ENCODE results near the gene TMEM132C.

TMEM132C gene

DNA sequence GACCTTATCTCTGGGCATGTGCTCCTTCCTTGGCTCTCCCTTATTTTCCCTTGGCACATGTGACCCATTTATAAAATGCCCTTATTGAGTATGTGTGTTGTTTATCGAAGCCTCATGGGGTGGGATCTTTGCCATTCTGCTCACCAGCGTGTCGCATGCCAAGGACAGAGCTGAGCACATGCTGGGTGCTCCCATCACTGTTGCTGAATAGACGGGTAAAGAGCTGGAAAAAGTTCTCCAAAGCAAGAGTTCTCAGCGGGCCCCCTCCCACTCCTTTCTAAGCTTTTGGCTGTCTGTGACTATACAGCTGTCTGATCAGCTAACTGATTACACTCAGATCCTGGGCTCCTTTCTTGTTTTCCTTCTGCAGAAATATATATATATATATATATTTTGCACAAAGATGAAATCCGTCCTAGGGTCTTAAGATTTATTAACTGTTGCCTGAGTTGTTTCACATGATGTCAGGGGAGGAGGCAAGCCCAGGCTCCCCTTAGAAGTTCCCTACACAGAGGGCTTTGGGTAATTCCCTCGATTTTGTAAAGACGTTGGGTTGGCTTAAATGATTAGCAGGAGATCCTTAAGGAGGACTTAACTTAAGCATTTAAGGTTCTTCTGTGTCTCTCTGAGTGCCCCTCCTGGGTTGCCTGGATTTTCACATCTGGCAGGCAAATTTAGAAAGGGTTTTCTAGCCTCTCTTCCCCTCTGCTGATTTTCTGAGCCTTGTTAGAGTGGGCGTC is 71.6 kb downstream of the TMEM132C start:
- no peak for DNase-seq (ENCODE audit: low read depth in 2 of 2)

DNA sequence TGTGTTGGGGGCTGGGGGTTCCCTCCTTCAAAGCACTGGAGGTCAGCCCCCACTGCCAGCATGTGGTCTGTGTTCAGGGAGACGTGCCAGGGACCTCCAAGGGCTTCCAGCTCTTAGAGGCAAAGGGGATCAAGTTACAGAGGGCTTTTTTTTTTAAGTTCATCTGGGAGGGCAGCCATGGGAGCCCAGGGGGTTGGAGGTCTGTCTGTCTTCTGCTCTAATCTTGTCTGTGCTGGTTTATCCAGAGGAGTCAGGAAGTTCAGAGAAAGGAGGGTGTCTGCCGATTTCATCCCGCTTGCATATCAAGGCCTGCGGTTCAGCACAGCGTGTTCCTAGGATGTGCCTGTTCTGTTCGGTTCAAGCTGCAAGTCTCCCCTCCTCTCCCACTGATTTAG is 72.2 kb downstream of the TMEM132C start:
- DNase-seq (ENCODE audit: low read depth in 2 of 2), result no peak

DNA sequence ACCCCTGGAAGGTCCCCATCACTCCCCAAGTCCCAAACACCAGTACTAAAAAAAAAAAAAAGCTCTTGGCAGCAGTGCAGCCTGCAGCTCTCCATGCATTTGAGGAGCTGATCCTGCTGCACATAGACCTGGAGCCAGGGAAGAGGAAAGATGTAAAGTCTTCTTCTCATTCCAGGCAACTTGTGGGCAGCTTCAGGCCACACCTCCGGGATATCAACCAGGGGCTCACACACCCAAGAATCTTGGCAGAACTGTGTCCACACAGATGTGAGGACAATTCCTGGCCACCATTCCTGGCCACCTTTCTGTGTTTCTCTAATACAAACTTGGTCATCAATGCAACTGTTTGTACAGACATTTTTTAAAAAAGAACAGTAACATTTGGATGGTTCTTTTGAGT is 72.7 kb downstream of the TMEM132C start:
- DNase-seq (ENCODE audit: low read depth in 2 of 2), result no peak

DNA sequence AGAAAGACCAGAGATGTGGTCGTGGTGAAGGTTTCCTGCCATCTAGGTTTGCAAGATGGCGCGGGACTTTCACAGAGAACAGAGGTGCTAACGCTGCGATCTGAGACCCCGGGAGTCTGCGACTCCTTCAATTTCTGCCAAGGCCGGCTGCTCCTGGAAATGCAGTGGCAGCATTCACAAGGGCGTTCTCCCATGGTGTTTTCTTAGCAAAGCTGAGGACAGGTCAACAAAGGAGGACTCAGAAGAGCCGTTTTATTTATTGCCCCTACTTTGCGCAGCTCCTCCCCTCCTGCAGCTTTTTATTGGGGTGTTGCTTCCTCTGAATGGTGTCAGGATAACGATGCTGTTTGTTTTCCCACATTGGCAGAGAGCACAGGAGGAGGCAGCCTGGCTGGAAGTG is 86.3 kb downstream of the TMEM132C start:
- DNase-seq (ENCODE audit: low read depth in 2 of 2), result no peak

DNA sequence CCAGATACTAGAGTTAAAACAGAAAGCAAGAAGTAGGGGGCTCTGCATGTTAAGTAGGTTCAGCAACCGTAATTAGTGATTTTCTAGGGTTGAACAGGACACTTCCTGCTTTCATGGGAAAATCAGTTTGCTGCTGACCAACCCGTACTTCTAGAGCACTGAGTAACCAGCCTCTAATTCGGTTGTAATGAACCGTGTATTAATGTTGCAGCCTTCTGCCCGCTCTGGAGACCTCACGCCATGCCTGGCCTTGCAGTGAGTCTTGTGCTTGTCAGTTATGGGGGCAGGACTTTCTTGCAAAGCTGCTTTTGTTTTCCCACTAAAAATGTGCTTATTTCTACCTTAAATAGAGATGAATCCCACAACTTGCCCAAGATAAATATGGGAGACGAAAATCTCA is 89.6 kb downstream of the TMEM132C start:
- DNase-seq (ENCODE audit: low read depth in 2 of 2), result no peak

DNA sequence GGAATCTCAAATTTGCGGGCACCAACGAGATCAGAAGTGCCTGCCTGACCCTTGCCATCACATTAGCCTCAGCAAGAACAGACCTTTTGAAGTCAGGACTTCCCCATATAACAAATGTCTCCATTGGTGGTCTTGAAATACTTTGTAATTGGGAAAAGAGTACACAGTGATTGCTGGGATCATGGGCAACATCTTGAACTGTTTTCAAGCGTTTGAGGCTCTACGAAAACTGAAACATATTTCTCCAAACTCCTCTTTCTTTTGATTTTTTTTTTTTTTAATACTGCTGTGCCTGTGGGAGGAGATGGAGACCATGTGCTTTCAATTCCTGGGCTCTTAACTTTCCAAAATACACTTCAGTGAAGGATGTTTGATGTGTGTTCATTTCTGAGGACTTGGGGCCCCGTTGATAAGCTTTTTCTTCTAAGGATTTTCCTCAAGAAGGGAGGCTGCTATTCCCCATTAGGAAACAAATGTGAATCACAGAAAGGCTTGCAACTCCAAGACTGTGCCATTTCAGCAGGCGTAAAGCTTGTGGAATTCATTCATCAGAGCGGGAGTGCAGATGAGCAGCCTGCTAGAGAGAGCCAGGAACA is 94.5 kb downstream of the TMEM132C start:
- DNase-seq (ENCODE audit: low read depth in 2 of 2), result no peak

DNA sequence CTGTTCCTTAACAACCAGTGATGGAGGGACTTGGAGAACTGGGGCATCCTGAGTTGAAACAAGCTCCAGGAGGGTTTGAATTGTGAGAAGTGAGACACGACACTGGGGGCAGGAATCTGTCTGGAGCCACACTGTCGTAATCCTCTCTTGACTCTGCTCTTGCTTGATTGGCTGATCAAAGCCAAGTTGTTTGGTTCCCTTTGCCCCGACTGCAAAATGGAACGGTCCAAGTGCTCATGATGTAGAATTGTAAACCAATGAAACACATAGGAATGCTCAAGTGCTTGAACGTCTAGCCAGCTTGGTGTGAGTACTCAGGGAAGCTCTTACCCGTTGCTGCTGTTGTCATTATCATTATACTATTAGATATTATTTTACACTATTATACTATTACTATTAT is 98.1 kb downstream of the TMEM132C start:
- no peak for DNase-seq (ENCODE audit: low read depth in 2 of 2)

DNA sequence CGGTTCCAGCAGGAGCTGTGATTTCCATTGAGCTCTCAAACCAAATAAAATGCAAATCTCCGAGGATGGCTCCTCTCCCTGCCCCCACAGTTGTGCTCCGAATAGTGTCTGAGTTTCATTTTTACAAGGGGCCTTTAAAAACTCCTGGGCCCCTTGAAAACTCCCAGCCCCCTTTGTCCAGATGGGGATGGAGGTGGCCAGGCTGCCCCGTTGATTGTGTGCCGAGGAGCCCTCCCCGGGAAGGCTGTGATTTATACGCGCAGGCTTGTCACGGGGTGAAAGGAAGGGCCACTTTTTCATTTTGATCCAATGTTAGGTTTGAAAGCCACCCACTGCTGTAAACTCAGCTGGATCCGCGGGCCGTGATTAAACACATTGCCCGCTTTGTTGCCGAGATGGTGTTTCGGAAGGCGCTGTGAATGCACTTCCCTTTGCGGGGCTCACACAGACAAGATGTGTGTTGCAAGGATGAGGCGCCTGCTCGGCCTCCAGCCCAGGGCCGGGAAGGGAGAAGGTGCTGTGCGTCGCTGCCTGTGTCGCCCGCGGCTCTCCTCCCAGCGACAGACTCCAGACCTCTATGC is 98.8 kb downstream of the TMEM132C start:
- DNase-seq (ENCODE audit: low read depth in 2 of 2), result no peak

DNA sequence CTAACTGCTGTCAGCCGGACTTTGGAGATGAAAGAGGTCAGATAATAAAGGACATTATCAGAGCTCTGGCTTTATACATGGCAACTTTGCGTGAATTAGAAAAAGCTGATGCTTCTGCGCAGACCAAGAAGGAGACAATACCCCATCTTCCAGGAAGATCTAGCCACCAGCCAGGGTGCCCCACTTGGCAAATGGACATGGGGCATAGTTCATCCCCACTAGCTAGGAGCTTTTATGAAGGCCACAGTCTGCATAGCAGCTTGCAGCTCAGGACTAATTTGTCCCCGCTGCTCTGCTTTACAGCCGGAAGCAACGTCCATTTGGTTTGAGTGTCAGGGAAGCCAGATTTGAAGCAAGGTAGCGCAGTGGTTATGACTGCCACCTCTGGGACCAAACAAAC is 101.0 kb downstream of the TMEM132C start:
- no peak for DNase-seq (ENCODE audit: low read depth in 2 of 2)

DNA sequence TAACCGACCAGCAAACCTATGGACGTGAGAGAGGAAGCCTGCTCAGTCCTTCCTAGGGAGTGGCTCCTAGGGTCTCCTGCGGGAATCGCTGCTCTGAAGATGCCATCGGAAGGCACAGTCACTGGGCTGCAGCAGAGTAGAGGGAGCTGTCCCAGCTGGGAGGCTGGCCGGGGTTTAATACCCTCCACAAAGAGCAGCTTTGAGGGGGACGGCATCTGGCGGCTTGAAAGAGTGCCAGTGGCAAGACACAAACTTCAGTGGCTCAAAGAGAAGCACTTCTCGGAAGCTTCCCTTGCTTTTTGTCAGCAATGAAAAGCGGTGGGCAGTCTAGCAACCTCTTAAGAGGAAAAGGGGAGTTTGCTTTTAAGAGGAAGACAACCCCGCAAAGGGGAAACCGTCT is 114.6 kb downstream of the TMEM132C start:
- no peak for DNase-seq (ENCODE audit: low read depth in 2 of 2)

DNA sequence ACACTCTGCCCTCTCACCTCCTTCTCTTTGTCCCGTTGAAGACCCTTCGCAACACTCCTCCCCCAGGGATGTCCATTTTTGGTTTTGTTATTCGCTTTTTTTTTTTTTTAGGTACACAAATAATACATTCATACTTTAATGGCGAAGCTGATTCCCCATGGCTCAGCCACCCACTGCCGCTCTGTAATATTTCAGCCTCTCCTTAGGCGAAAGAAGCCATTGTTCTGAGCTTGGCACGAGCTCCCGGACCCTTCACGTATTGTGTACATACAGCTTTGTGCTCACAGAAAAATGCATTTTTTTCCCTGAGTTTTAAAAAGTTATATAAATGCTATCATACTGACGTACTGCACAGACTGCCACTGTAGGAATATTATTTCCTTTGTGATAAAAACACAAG is 115.0 kb downstream of the TMEM132C start:
- no peak for DNase-seq (ENCODE audit: low read depth in 2 of 2)

DNA sequence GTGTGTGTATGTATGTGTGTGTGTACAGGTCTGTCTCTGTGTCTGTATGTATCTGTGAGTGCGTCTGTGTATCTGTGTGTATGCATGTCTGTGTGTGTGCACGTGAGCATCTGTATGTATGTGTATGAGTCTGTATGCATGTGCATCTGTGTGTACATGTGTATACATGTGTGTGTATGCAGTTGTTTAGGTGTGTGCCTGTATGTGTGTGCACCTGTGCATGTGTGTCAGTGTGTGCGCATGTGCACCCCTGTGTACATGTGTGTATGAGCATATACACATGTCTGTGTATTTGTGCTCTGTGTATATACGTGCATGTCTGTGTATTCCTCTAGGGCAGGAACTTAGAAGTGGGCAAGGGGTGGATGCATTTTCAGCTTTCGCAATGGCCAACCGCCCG is 116.0 kb downstream of the TMEM132C start:
- DNase-seq (ENCODE audit: low read depth in 2 of 2), result no peak

DNA sequence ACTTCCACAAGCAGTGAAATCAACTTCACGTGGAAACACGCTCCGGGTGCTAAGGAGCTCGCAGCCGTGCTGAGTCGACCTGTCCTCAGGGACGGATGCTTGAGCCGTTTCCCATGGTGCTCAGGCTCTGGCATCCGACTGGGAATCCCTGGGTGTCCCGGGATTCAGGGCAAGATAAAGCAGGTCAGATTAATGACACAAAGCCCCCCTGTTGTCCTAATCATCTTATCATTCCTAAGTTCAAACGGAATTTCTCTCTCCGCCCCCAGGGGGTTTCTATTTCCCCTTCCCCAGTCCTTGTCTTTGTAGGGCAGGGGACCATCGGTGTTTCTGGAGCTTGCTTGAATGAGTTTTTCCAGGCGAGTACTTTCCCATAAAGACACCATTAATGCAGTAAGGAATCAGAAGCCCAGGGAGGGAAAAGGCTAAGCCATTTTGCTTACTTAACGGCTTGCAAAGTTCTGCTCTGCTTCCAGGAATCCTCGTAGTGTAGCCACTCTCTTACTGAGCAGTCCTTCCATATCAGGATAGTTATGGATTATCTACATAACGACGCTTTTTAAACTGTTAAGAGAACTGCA is 116.5 kb downstream of the TMEM132C start:
- no peak for DNase-seq (ENCODE audit: low read depth in 2 of 2)

DNA sequence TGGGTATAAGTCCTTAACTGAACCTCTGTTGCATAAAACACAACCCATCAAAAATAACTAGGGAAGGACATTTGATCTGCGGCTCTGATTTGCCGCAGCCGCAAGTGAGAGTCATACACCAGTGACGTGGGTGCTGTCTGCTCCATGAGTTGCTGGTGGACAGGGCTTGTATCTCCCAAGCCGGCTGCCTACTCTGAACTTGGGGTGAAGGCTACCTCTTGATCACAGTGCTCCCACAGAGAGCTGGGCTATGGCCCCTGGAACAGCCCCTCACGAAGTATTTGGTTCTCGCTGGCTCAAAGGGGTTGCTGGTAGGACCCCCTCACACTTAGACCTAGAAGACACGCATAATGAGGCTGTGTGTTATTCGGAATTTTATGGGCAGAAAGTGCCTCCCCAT is 118.8 kb downstream of the TMEM132C start:
- no peak for DNase-seq (ENCODE audit: low read depth in 2 of 2)

DNA sequence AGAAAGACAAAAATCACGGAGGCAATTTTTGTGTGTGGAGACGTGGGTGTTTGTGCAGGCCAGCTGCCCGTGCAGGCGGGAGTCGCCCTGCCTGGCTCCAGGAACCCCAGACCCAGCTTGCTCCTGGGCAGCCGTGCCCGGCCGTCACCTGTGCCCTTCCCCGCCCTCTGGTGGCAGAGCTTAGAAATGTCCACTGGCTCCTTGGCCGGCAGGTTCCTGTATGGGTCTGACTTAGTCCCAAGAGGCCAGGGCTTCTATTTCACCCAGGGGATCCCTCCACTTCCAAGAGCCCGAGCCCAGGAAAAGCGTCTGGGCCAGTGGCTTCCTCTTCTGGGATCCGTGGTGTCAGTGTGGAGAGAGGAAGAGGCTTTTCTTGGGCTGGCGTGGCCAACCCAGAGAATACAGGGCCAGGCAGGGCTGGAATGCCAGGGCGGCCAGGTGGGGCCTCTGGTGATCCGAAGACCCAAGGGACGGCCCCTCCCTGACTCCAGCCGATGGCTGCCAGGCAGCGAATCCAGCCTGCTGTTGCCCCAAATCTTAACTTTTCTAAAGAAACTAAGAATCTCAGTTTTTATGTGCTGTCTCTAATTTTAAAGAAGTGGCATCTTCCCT is 120.9 kb downstream of the TMEM132C start:
- peak in 1 of 2 donors; percentile 4 for DNase-seq (ENCODE audit: low read depth in 2 of 2)

DNA sequence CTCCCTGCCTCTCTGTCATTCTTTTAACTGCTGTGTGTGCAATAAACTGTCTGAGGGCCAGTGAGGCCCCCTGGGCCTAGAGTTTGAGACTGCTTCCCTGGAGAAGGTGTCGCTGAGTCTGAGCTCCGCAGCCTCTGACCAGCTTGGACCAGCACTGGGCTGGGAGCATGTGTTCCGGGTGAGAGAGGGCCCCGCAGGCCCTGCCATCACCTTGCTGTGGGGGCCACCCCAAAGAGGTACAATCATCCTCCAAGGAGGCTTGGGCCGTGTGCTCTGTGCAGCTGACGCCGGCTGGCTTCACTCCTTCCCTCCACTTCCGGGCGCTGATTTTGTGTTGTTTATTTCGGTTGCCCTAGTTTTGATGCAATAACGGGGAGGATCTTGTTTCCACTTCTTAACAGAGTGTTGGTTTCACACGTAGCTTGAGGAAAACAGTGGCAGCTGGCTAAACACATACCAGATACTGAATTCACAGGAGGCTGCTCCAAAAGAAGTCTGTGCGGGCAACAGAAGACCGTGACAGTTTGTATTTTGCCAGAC is 121.6 kb downstream of the TMEM132C start:
- DNase-seq (ENCODE audit: low read depth in 2 of 2), result no peak

DNA sequence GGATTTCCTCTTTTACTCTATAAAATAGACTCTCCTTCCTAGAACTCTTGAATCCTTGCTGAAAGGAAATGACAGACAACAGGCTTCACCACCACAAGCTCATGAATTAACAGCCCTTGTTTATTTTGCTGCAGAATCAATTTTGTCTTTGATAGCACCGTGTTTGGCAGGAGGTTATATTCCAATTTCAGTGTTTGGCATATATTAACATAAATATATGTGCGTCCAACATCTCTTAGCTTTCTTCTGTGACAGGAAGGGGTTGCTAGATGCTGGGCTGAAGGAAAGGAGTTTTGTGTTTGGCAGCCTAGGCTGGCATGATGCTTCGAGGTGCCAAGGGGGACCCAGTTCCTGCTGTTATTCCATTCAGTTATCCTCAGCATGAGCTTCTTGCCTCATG is 126.4 kb downstream of the TMEM132C start:
- no peak for DNase-seq (ENCODE audit: low read depth in 2 of 2)

DNA sequence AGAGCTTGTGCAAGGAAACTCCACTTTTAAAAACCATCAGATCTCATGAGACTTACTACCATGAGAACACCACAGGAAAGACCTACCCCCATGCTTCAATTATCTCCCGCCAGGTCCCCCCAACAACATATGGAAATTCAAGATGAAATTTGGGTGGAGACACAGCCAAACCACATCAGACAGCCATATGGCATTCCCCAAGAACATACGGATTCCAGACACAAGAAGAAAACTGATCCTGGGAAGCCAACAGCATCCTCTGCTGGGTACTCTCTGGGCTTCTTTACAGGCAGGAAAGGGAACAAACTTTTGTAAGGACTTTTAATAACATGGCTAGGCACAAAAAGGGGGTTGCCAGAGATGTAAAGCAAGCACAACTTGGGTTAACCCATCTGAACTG is 127.2 kb downstream of the TMEM132C start:
- DNase-seq (ENCODE audit: low read depth in 2 of 2), result no peak

DNA sequence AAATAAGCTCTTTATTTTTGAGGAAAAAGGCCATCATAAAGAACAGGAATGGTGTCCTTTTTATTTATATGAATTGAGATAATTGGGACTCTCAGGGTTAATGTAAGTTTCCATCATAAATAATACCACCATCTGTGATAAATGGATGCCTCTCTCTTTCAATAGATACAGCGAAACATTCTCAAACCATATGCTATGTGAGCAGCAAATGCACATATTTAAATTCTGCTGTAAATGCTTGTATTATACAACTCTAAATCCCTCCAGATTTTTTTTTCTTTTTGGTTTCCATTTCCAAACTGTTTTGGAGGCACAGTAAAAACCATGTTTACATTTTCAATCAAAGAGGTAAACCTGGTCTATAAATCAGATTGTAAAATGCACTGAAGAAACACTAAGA is 132.3 kb downstream of the TMEM132C start:
- no peak for DNase-seq (ENCODE audit: low read depth in 2 of 2)

DNA sequence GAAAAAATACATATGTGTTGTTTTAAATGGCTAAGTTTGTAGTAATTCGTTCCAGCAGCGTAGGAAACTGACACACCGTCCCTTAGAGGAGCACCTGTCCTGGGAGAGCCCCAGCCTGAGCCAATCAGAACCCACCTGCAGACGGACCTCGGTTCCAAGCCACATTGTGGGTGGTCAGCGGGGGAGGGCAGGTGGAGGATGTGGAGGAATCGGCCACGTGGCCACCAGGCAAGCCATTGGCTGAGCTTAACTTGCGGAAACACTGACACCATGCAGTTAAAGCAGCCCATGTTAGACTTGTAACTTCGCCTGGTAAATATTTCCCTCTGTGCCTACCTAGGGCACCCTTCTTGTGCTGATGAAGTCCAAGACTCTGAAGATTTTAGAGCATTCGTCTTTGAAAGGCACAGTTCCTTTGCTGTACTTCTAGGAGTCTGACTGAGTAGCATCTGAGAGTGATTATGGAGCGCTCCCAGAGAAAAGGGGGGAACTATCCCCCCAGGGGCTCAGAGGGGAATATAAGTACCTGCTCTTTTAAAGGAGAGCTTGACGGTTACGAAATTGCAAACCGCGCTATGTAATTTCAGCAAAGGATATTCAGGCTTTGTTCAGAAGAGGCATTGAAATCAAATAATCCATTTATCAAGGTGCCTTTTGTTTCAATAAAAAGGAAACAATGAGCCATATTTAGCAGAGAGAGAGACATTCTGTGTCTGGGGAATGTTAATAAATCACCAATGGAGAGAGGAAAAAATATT is 135.7 kb downstream of the TMEM132C start:
- DNase-seq (ENCODE audit: low read depth in 2 of 2), result no peak

DNA sequence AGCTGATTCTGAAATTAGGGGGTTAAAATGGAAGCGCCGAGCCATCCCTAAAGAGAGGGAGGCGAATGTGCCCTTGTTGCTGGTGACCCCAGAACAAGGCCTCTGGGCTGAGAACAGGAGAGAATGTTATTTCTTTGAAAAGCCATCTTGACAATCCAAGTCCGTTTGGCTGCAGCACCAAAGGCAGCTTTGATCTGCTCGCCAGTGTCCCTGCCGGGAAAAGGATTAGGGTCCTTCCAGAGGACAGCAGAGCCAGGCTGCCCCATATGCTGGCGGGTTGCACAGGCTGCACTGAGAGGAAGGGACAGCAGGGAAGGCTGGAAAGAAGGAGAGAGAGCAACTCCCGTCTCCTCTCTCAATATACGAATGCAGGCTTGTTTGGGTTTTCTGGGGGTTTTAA is 141.7 kb downstream of the TMEM132C start:
- DNase-seq (ENCODE audit: low read depth in 2 of 2), result no peak

Data from stimulated activated CD4-positive, alpha-beta T cell treated with anti-CD3 and anti-CD28 coated beads, Interleukin-15, amount 100 ng/mL, for 48 hours (primary cell).